Mesendoderm (in vitro differentiated cells): ENCODE measurements around the gene SAYSD1.

Experiments used
- DNase-seq: peaks from one replicate; pipeline ENCODE4 v3.0.0; 2013
- H2AK5ac ChIP-seq: 2 replicates; pipeline ENCODE4 v1.6.1; 2013; ENCODE audit warnings: low read length, inconsistent platforms
- H2BK120ac ChIP-seq: 2 replicates; pipeline ENCODE4 v1.6.1; 2013; ENCODE audit warnings: low read depth, mild to moderate bottlenecking, low read length, moderate library complexity, mixed read lengths
- H2BK15ac ChIP-seq: replicated peaks from 2 replicates; pipeline ENCODE4 v1.6.1; 2013; ENCODE audit warnings: low read depth, mild to moderate bottlenecking, moderate library complexity
- H2BK5ac ChIP-seq: 2 replicates; pipeline ENCODE4 v1.6.1; 2013; ENCODE audit warnings: low read length, inconsistent platforms
- H3K18ac ChIP-seq: 2 replicates; pipeline ENCODE4 v1.6.1; 2013; ENCODE audit warnings: mild to moderate bottlenecking, low read length, mixed read lengths
- H3K23ac ChIP-seq: one replicate; pipeline ENCODE4 v1.6.1; 2013; ENCODE audit warnings: low read length
- H3K27ac ChIP-seq: 2 replicates; pipeline ENCODE4 v1.5.1; 2013; ENCODE audit warnings: low read depth, mild to moderate bottlenecking, inconsistent platforms, low read length, moderate library complexity
- H3K27me3 ChIP-seq: 2 replicates; pipeline ENCODE4 v1.6.1; 2013; ENCODE audit warnings: low read length, control low read depth, mild to moderate bottlenecking, inconsistent platforms; ENCODE audit not compliant: insufficient read depth, poor library complexity
- H3K36me3 ChIP-seq: 2 replicates; pipeline ENCODE4 v1.6.1; 2013; ENCODE audit warnings: low read length, inconsistent platforms; ENCODE audit not compliant: control insufficient read depth, insufficient read depth
- H3K4ac ChIP-seq: one replicate; pipeline ENCODE4 v1.6.1; 2013; ENCODE audit warnings: low read depth, mild to moderate bottlenecking, low read length, moderate library complexity
- H3K4me1 ChIP-seq: 2 replicates; pipeline ENCODE4 v1.6.1; 2013; ENCODE audit warnings: low read depth, low read length, inconsistent platforms; ENCODE audit not compliant: control insufficient read depth
- H3K4me2 ChIP-seq: 2 replicates; pipeline ENCODE4 v1.6.1; 2013; ENCODE audit warnings: low read length
- H3K4me3 ChIP-seq: 2 replicates; pipeline ENCODE4 v1.5.1; 2013; ENCODE audit warnings: mild to moderate bottlenecking, low read length
- H3K56ac ChIP-seq: one replicate; pipeline ENCODE4 v1.6.1; 2013; ENCODE audit warnings: low read length
- H3K79me1 ChIP-seq: 2 replicates; pipeline ENCODE4 v1.6.1; 2013; ENCODE audit warnings: low read length, inconsistent platforms
- H3K79me2 ChIP-seq: 2 replicates; pipeline ENCODE4 v1.6.1; 2013; ENCODE audit warnings: mild to moderate bottlenecking, low read length; ENCODE audit not compliant: control insufficient read depth, insufficient read depth
- H3K9ac ChIP-seq: 2 replicates; pipeline ENCODE4 v1.6.1; 2013; ENCODE audit warnings: low read length, inconsistent platforms
- H4K5ac ChIP-seq: one replicate; pipeline ENCODE4 v1.6.1; 2013; ENCODE audit warnings: low read length
- H4K8ac ChIP-seq: one replicate; pipeline ENCODE4 v1.6.1; 2013; ENCODE audit warnings: low read depth, mild to moderate bottlenecking, control low read depth, low read length, moderate library complexity
- WGBS: extraction: QIAGEN DNeasy Blood & Tissue Kit; methylation state at CpG from one replicate; pipeline ENCODE4 v1.1.7; 2013; ENCODE audit warnings: low lambda C conversion rate, missing lambda C conversion rate; ENCODE audit not compliant: insufficient coverage; ENCODE audit errors: extremely low coverage; 5-methylcytosine and 5-hydroxymethylcytosine counted together

The SAYSD1 gene

GRCh38 chr6:39072830-39073229 is 42.2 kb downstream of the SAYSD1 start:
- H3K4me1 ChIP-seq: no peaks in the 10 kb centered on the region
- H2BK120ac ChIP-seq: no peak overlapping the region
- no peak overlapping the region for H3K18ac ChIP-seq
- H2AK5ac ChIP-seq: no peak overlapping the region
- no peaks in the 10 kb centered on the region for H3K79me1 ChIP-seq
- no peaks in the 10 kb centered on the region for H3K79me2 ChIP-seq
- H2BK5ac ChIP-seq: no peak overlapping the region
- WGBS: no CpG with 5 or more reads among the region's 9 CpGs
- H3K56ac ChIP-seq: no peak overlapping the region
- H3K4me3 ChIP-seq: no peak overlapping the region
- no peak overlapping the region for H3K9ac ChIP-seq
- no peak overlapping the region for H3K27ac ChIP-seq
- no peak overlapping the region for H3K4me2 ChIP-seq
- no peak overlapping the region for H4K8ac ChIP-seq
- no peaks in the 10 kb centered on the region for H3K36me3 ChIP-seq
- no peak overlapping the region for H3K23ac ChIP-seq
- H2BK15ac ChIP-seq: no peak overlapping the region
- H4K5ac ChIP-seq: no peak overlapping the region
- H3K4ac ChIP-seq: no peak overlapping the region
- no peak for DNase-seq
- no peaks in the 10 kb centered on the region for H3K27me3 ChIP-seq

- Histone ChIP-seq H4K8ac (no peak overlapping the region), H2BK120ac (no peak overlapping the region), H3K4me3 (no peak overlapping the region), H3K4me1 (no peaks in the 10 kb centered on the region), H3K27me3 (no peaks in the 10 kb centered on the region), H3K56ac (no peak overlapping the region), H2BK5ac (no peak overlapping the region), H3K27ac (no peak overlapping the region), H2AK5ac (no peak overlapping the region), H3K18ac (no peak overlapping the region), H3K79me1 (no peaks in the 10 kb centered on the region), H2BK15ac (no peak overlapping the region), H3K23ac (no peak overlapping the region), H3K4me2 (no peak overlapping the region), H3K36me3 (no peaks in the 10 kb centered on the region), H4K5ac (no peak overlapping the region), H3K4ac (no peak overlapping the region), H3K9ac (no peak overlapping the region), H3K79me2 (no peaks in the 10 kb centered on the region)
- DNase-seq: no peak
- WGBS: no CpG with 5 or more reads among the region's 7 CpGs
Measured at GRCh38 chr6:39068391-39068790, 46.6 kb downstream of the SAYSD1 start.

- Histone ChIP-seq H3K18ac (no peak overlapping the region), H2AK5ac (no peak overlapping the region), H3K27ac (no peak overlapping the region), H3K4ac (no peak overlapping the region), H3K23ac (no peak overlapping the region), H3K4me2 (no peak overlapping the region), H3K4me1 (no peaks in the 10 kb centered on the region), H2BK15ac (no peak overlapping the region), H3K9ac (no peak overlapping the region), H4K8ac (no peak overlapping the region), H3K36me3 (no peaks in the 10 kb centered on the region), H3K4me3 (no peak overlapping the region), H3K56ac (no peak overlapping the region), H3K79me1 (no peaks in the 10 kb centered on the region), H2BK5ac (no peak overlapping the region), H3K79me2 (no peaks in the 10 kb centered on the region), H3K27me3 (no peaks in the 10 kb centered on the region), H4K5ac (no peak overlapping the region), H2BK120ac (no peak overlapping the region)
- WGBS: no CpG with 5 or more reads among the region's 8 CpGs
- DNase-seq: no peak
Measured at GRCh38 chr6:39065561-39065960, 49.4 kb downstream of the SAYSD1 start.

GRCh38 chr6:39063526-39063925 is 51.5 kb downstream of the SAYSD1 start:
- H4K5ac ChIP-seq: no peak overlapping the region
- no peaks in the 10 kb centered on the region for H3K79me1 ChIP-seq
- no peak overlapping the region for H2BK5ac ChIP-seq
- no peak overlapping the region for H2BK120ac ChIP-seq
- H2BK15ac ChIP-seq: no peak overlapping the region
- H2AK5ac ChIP-seq: no peak overlapping the region
- no peak overlapping the region for H3K4me2 ChIP-seq
- no peak overlapping the region for H3K18ac ChIP-seq
- no peaks in the 10 kb centered on the region for H3K27me3 ChIP-seq
- no peak overlapping the region for H3K56ac ChIP-seq
- H4K8ac ChIP-seq: no peak overlapping the region
- no peaks in the 10 kb centered on the region for H3K36me3 ChIP-seq
- no peak overlapping the region for H3K23ac ChIP-seq
- H3K4ac ChIP-seq: no peak overlapping the region
- no peak overlapping the region for H3K27ac ChIP-seq
- no peak for DNase-seq
- no peaks in the 10 kb centered on the region for H3K4me1 ChIP-seq
- no peaks in the 10 kb centered on the region for H3K79me2 ChIP-seq
- no CpG with 5 or more reads among the region's 1 CpG for WGBS
- H3K9ac ChIP-seq: no peak overlapping the region
- H3K4me3 ChIP-seq: no peak overlapping the region

- H2BK120ac ChIP-seq: no peak overlapping the region
- H3K4ac ChIP-seq: no peak overlapping the region
- H2BK15ac ChIP-seq: no peak overlapping the region
- no peaks in the 10 kb centered on the region for H3K27me3 ChIP-seq
- H3K4me3 ChIP-seq: no peak overlapping the region
- H3K4me1 ChIP-seq: no peaks in the 10 kb centered on the region
- no CpG with 5 or more reads among the region's 10 CpGs for WGBS
- H4K8ac ChIP-seq: no peak overlapping the region
- no peak overlapping the region for H3K27ac ChIP-seq
- H3K23ac ChIP-seq: no peak overlapping the region
- no peak overlapping the region for H3K9ac ChIP-seq
- H3K79me1 ChIP-seq: no peaks in the 10 kb centered on the region
- no peak overlapping the region for H3K56ac ChIP-seq
- peak; percentile 34 for DNase-seq
- H3K36me3 ChIP-seq: no peaks in the 10 kb centered on the region
- H2BK5ac ChIP-seq: no peak overlapping the region
- H3K4me2 ChIP-seq: no peak overlapping the region
- no peak overlapping the region for H4K5ac ChIP-seq
- H2AK5ac ChIP-seq: no peak overlapping the region
- H3K79me2 ChIP-seq: no peaks in the 10 kb centered on the region
- H3K18ac ChIP-seq: no peak overlapping the region
Measured at GRCh38 chr6:39062014-39062740, 52.8 kb downstream of the SAYSD1 start.

- no peaks in the 10 kb centered on the region for H3K27me3 ChIP-seq
- no peak overlapping the region for H2AK5ac ChIP-seq
- H3K4me2 ChIP-seq: no peak overlapping the region
- H2BK120ac ChIP-seq: no peak overlapping the region
- no peak overlapping the region for H3K56ac ChIP-seq
- H4K8ac ChIP-seq: no peak overlapping the region
- no peak overlapping the region for H2BK5ac ChIP-seq
- no peak overlapping the region for H3K18ac ChIP-seq
- H3K79me1 ChIP-seq: no peaks in the 10 kb centered on the region
- DNase-seq: no peak
- no peak overlapping the region for H3K23ac ChIP-seq
- no peaks in the 10 kb centered on the region for H3K79me2 ChIP-seq
- no peak overlapping the region for H3K4ac ChIP-seq
- H2BK15ac ChIP-seq: no peak overlapping the region
- no peak overlapping the region for H3K4me3 ChIP-seq
- WGBS: no CpG with 5 or more reads among the region's 3 CpGs
- no peaks in the 10 kb centered on the region for H3K4me1 ChIP-seq
- H3K9ac ChIP-seq: no peak overlapping the region
- H3K27ac ChIP-seq: no peak overlapping the region
- H3K36me3 ChIP-seq: no peaks in the 10 kb centered on the region
- H4K5ac ChIP-seq: no peak overlapping the region
Measured at GRCh38 chr6:39061588-39061987, 53.4 kb downstream of the SAYSD1 start.
